Measurements from ENCODE around the gene OR2C1. TPM values are rescaled to one million over a fixed set of nuclear protein-coding genes. Genes with fewer than 3 reads are reported as not detected.

Gene OR2C1
- total RNA-seq, 1 experiment from 2014 or later, result not detected

- Histone ChIP-seq H3K4me1 (ENCODE audit: insufficient read depth, low read length) (no peaks in the 10 kb centered on the region), H2BK12ac (ENCODE audit: insufficient read length, low read depth, low read length) (no peak overlapping the region), H2AK5ac (ENCODE audit: insufficient read length, low read length) (no peak overlapping the region), H3K9me3 (ENCODE audit: control insufficient read depth, low read depth, low read length) (peaks cover 53% of the 10 kb centered on the region), H4K91ac (ENCODE audit: insufficient read length, low read depth, low read length) (no peak overlapping the region), H3K79me1 (ENCODE audit: insufficient read depth, low read depth, low read length, poor library complexity, severe bottlenecking) (no peaks in the 10 kb centered on the region), H3K23me2 (ENCODE audit: insufficient read length, low read depth, low read length, poor library complexity, severe bottlenecking) (no peaks in the 10 kb centered on the region), H3K4me2 (ENCODE audit: insufficient read depth, insufficient read length, low read length) (no peak overlapping the region), H3K27ac (ENCODE audit: insufficient read length, low read depth, low read length) (no peak overlapping the region), H4K20me1 (ENCODE audit: control insufficient read depth, insufficient read depth, insufficient read length) (no peaks in the 10 kb centered on the region), H3K18ac (ENCODE audit: insufficient read length, low read depth, low read length) (no peak overlapping the region), H2AFZ (ENCODE audit: low read length) (no peak overlapping the region), H3T11ph (ENCODE audit: low read length) (no peak overlapping the region), H3K14ac (ENCODE audit: insufficient read depth, low read length) (no peak overlapping the region), H3K56ac (ENCODE audit: insufficient read length, low read depth, low read length) (no peak overlapping the region), H3K79me2 (ENCODE audit: insufficient read depth, low read length) (no peaks in the 10 kb centered on the region), H2BK15ac (ENCODE audit: low read depth, low read length) (no peak overlapping the region), H4K5ac (ENCODE audit: insufficient read length, low read depth, low read length) (no peak overlapping the region), H4K8ac (replicated peaks; ENCODE audit: insufficient read length, low read depth, low read length) (no peak overlapping the region), H2BK5ac (ENCODE audit: insufficient read length, low read length) (no peak overlapping the region), H3K27me3 (ENCODE audit: insufficient read depth, low read length) (no peaks in the 10 kb centered on the region), H3K23ac (ENCODE audit: insufficient read length, low read depth, low read length) (no peak overlapping the region), H3K9ac (ENCODE audit: extremely low read depth, insufficient read length, low read length) (no peak overlapping the region), H2BK120ac (ENCODE audit: low read depth, low read length, poor library complexity, severe bottlenecking) (no peak overlapping the region), H2BK20ac (ENCODE audit: low read depth, low read length, poor library complexity, severe bottlenecking) (no peak overlapping the region), H3K4ac (ENCODE audit: low read depth, low read length) (no peak overlapping the region)
- no CpG with 5 or more reads among the region's 2 CpGs for WGBS (ENCODE audit: extremely low coverage, insufficient read length, low lambda C conversion rate)
- no peak overlapping the region for H3K4me3 Mint-ChIP-seq
- no peak for TF ChIP-seq CTCF (conservative IDR thresholded peaks at IDR 0.05)
- H3K4me1 Mint-ChIP-seq, result no peaks in the 10 kb centered on the region
- DNase-seq, result no peak
- H3K27ac Mint-ChIP-seq, result no peak overlapping the region
- peaks cover 74 to 79% of the 10 kb centered on the region in 2 experiments for H3K9me3 Mint-ChIP-seq
- peaks cover 32% of the 10 kb centered on the region for H3K27me3 Mint-ChIP-seq (ENCODE audit: low read depth)
- peaks cover 30 to 37% (median 35%) of the 10 kb centered on the region in 3 experiments for H3K36me3 Mint-ChIP-seq (ENCODE audit: insufficient read depth in 1 of 3, low read depth in 3 of 3)
These were observed 33.9 kb upstream of the OR2C1 start for GRCh38 chr16:3321816-3322215.

All from H9 (cell line).